Mesendoderm (in vitro differentiated cells): Measurements from ENCODE around the gene CRNKL1.
A peak's percentile ranks its signal among the peaks of the same experiment; 100 is the strongest.

Source experiments
- DNase-seq: peaks from one replicate; pipeline ENCODE4 v3.0.0; 2013
- H2AK5ac ChIP-seq: 2 replicates; pipeline ENCODE4 v1.6.1; 2013; ENCODE audit warnings: low read length, inconsistent platforms
- H2BK120ac ChIP-seq: 2 replicates; pipeline ENCODE4 v1.6.1; 2013; ENCODE audit warnings: low read depth, mild to moderate bottlenecking, low read length, moderate library complexity, mixed read lengths
- H2BK15ac ChIP-seq: replicated peaks from 2 replicates; pipeline ENCODE4 v1.6.1; 2013; ENCODE audit warnings: low read depth, mild to moderate bottlenecking, moderate library complexity
- H2BK5ac ChIP-seq: 2 replicates; pipeline ENCODE4 v1.6.1; 2013; ENCODE audit warnings: low read length, inconsistent platforms
- H3K18ac ChIP-seq: 2 replicates; pipeline ENCODE4 v1.6.1; 2013; ENCODE audit warnings: mild to moderate bottlenecking, low read length, mixed read lengths
- H3K23ac ChIP-seq: one replicate; pipeline ENCODE4 v1.6.1; 2013; ENCODE audit warnings: low read length
- H3K27ac ChIP-seq: 2 replicates; pipeline ENCODE4 v1.5.1; 2013; ENCODE audit warnings: low read depth, mild to moderate bottlenecking, inconsistent platforms, low read length, moderate library complexity
- H3K27me3 ChIP-seq: 2 replicates; pipeline ENCODE4 v1.6.1; 2013; ENCODE audit warnings: low read length, control low read depth, mild to moderate bottlenecking, inconsistent platforms; ENCODE audit not compliant: insufficient read depth, poor library complexity
- H3K36me3 ChIP-seq: 2 replicates; pipeline ENCODE4 v1.6.1; 2013; ENCODE audit warnings: low read length, inconsistent platforms; ENCODE audit not compliant: control insufficient read depth, insufficient read depth
- H3K4ac ChIP-seq: one replicate; pipeline ENCODE4 v1.6.1; 2013; ENCODE audit warnings: low read depth, mild to moderate bottlenecking, low read length, moderate library complexity
- H3K4me1 ChIP-seq: 2 replicates; pipeline ENCODE4 v1.6.1; 2013; ENCODE audit warnings: low read depth, low read length, inconsistent platforms; ENCODE audit not compliant: control insufficient read depth
- H3K4me2 ChIP-seq: 2 replicates; pipeline ENCODE4 v1.6.1; 2013; ENCODE audit warnings: low read length
- H3K4me3 ChIP-seq: 2 replicates; pipeline ENCODE4 v1.5.1; 2013; ENCODE audit warnings: mild to moderate bottlenecking, low read length
- H3K56ac ChIP-seq: one replicate; pipeline ENCODE4 v1.6.1; 2013; ENCODE audit warnings: low read length
- H3K79me1 ChIP-seq: 2 replicates; pipeline ENCODE4 v1.6.1; 2013; ENCODE audit warnings: low read length, inconsistent platforms
- H3K79me2 ChIP-seq: 2 replicates; pipeline ENCODE4 v1.6.1; 2013; ENCODE audit warnings: mild to moderate bottlenecking, low read length; ENCODE audit not compliant: control insufficient read depth, insufficient read depth
- H3K9ac ChIP-seq: 2 replicates; pipeline ENCODE4 v1.6.1; 2013; ENCODE audit warnings: low read length, inconsistent platforms
- H4K5ac ChIP-seq: one replicate; pipeline ENCODE4 v1.6.1; 2013; ENCODE audit warnings: low read length
- H4K8ac ChIP-seq: one replicate; pipeline ENCODE4 v1.6.1; 2013; ENCODE audit warnings: low read depth, mild to moderate bottlenecking, control low read depth, low read length, moderate library complexity
- WGBS: extraction: QIAGEN DNeasy Blood & Tissue Kit; methylation state at CpG from one replicate; pipeline ENCODE4 v1.1.7; 2013; ENCODE audit warnings: low lambda C conversion rate, missing lambda C conversion rate; ENCODE audit not compliant: insufficient coverage; ENCODE audit errors: extremely low coverage; 5-methylcytosine and 5-hydroxymethylcytosine counted together

Gene CRNKL1

GRCh38 chr20:20083807-20084206 is 31.5 kb upstream of the CRNKL1 start:
- Histone ChIP-seq H3K4me1 (no peaks in the 10 kb centered on the region), H4K5ac (no peak overlapping the region), H3K27me3 (no peaks in the 10 kb centered on the region), H3K4ac (no peak overlapping the region), H2BK120ac (no peak overlapping the region), H3K56ac (no peak overlapping the region), H4K8ac (no peak overlapping the region), H2AK5ac (no peak overlapping the region), H3K18ac (no peak overlapping the region), H3K27ac (no peak overlapping the region), H3K9ac (no peak overlapping the region), H3K79me1 (no peaks in the 10 kb centered on the region), H2BK5ac (no peak overlapping the region), H3K4me3 (no peak overlapping the region), H3K36me3 (no peaks in the 10 kb centered on the region), H3K79me2 (no peaks in the 10 kb centered on the region), H3K23ac (no peak overlapping the region), H2BK15ac (no peak overlapping the region), H3K4me2 (no peak overlapping the region)
- no CpG with 5 or more reads among the region's 3 CpGs for WGBS
- peak; percentile 54 for DNase-seq

- Histone ChIP-seq H3K18ac (no peak overlapping the region), H3K79me2 (no peaks in the 10 kb centered on the region), H4K5ac (no peak overlapping the region), H3K4ac (no peak overlapping the region), H3K27me3 (no peaks in the 10 kb centered on the region), H3K79me1 (no peaks in the 10 kb centered on the region), H2BK120ac (no peak overlapping the region), H2BK15ac (no peak overlapping the region), H3K4me3 (no peak overlapping the region), H2AK5ac (no peak overlapping the region), H4K8ac (no peak overlapping the region), H3K4me1 (no peaks in the 10 kb centered on the region), H3K56ac (no peak overlapping the region), H3K36me3 (no peaks in the 10 kb centered on the region), H2BK5ac (no peak overlapping the region), H3K23ac (no peak overlapping the region), H3K9ac (no peak overlapping the region), H3K4me2 (no peak overlapping the region), H3K27ac (no peak overlapping the region)
- no CpG with 5 or more reads among the region's 5 CpGs for WGBS
- DNase-seq = no peak
These were observed 27.0 kb upstream of the CRNKL1 start for GRCh38 chr20:20079102-20079784.

GRCh38 chr20:20078041-20078440 is 25.8 kb upstream of the CRNKL1 start:
- no peak overlapping the region for H3K18ac ChIP-seq

GRCh38 chr20:20076297-20077065 is 24.2 kb upstream of the CRNKL1 start:
- H3K23ac ChIP-seq = no peak overlapping the region
- no peak overlapping the region for H3K4ac ChIP-seq
- no peak for DNase-seq
- WGBS = no CpG with 5 or more reads among the region's 9 CpGs
- no peaks in the 10 kb centered on the region for H3K4me1 ChIP-seq
- no peak overlapping the region for H3K4me2 ChIP-seq
- no peak overlapping the region for H2BK15ac ChIP-seq
- no peak overlapping the region for H2BK5ac ChIP-seq
- H3K9ac ChIP-seq = no peak overlapping the region
- no peaks in the 10 kb centered on the region for H3K27me3 ChIP-seq
- no peak overlapping the region for H3K4me3 ChIP-seq
- H3K79me1 ChIP-seq = no peaks in the 10 kb centered on the region
- H3K27ac ChIP-seq = no peak overlapping the region
- no peak overlapping the region for H3K56ac ChIP-seq
- H2BK120ac ChIP-seq = no peak overlapping the region
- H3K79me2 ChIP-seq = no peaks in the 10 kb centered on the region
- no peak overlapping the region for H4K8ac ChIP-seq
- no peak overlapping the region for H4K5ac ChIP-seq
- H2AK5ac ChIP-seq = no peak overlapping the region
- H3K36me3 ChIP-seq = no peaks in the 10 kb centered on the region
- H3K18ac ChIP-seq = no peak overlapping the region

More at GRCh38 chr20:20078041-20078440, 25.8 kb upstream of the CRNKL1 start:
- Histone ChIP-seq H3K27me3 (no peaks in the 10 kb centered on the region), H2AK5ac (no peak overlapping the region), H3K36me3 (no peaks in the 10 kb centered on the region), H3K4ac (no peak overlapping the region), H3K79me1 (no peaks in the 10 kb centered on the region), H3K27ac (no peak overlapping the region), H2BK5ac (no peak overlapping the region), H3K4me3 (no peak overlapping the region), H2BK15ac (no peak overlapping the region), H3K79me2 (no peaks in the 10 kb centered on the region), H3K4me2 (no peak overlapping the region), H3K23ac (no peak overlapping the region), H3K4me1 (no peaks in the 10 kb centered on the region), H3K56ac (no peak overlapping the region), H3K9ac (no peak overlapping the region), H4K5ac (no peak overlapping the region), H2BK120ac (no peak overlapping the region), H4K8ac (no peak overlapping the region)
- WGBS = no CpG with 5 or more reads among the region's 4 CpGs
- DNase-seq = peak; percentile 11

GRCh38 chr20:20075032-20075431 is 22.8 kb upstream of the CRNKL1 start:
- H2BK5ac ChIP-seq = no peak overlapping the region
- H3K79me2 ChIP-seq = no peaks in the 10 kb centered on the region
- H4K8ac ChIP-seq = no peak overlapping the region
- H2BK120ac ChIP-seq = no peak overlapping the region
- no peak overlapping the region for H3K56ac ChIP-seq
- H2AK5ac ChIP-seq = no peak overlapping the region
- no peak overlapping the region for H3K4me3 ChIP-seq
- H3K4ac ChIP-seq = no peak overlapping the region
- H3K4me1 ChIP-seq = no peaks in the 10 kb centered on the region
- H3K18ac ChIP-seq = no peak overlapping the region
- no peak overlapping the region for H2BK15ac ChIP-seq
- H3K36me3 ChIP-seq = no peaks in the 10 kb centered on the region
- WGBS = no CpG with 5 or more reads among the region's 4 CpGs
- H3K79me1 ChIP-seq = no peaks in the 10 kb centered on the region
- H4K5ac ChIP-seq = no peak overlapping the region
- no peak for DNase-seq
- H3K23ac ChIP-seq = no peak overlapping the region
- no peak overlapping the region for H3K27ac ChIP-seq
- H3K9ac ChIP-seq = no peak overlapping the region
- no peaks in the 10 kb centered on the region for H3K27me3 ChIP-seq
- no peak overlapping the region for H3K4me2 ChIP-seq
